CD4-positive, CD25-positive, alpha-beta regulatory T cell (primary cell): Measurements from ENCODE around the gene SELENOW. TPM values are rescaled to one million over a fixed set of nuclear protein-coding genes. Genes with fewer than 3 reads are reported as not detected.

Experiments used
- ATAC-seq, 2 donors: fragments of 150-1000 bp; cut with Tn5 transposase; one replicate each; pipeline ENCODE4 v1.10.0; 2021; ENCODE audit warnings: low read depth in 2 of 2, moderate number of reproducible peaks in 2 of 2, moderate library complexity in 1 of 2
- DNase-seq, 3 donors: peaks; one replicate each; pipeline versions ENCODE4 v3.0.0 to v3.0.0-alpha.2; 2012 to 2022; ENCODE audit warnings: mixed read lengths in 1 of 3
- H3K27ac ChIP-seq: one replicate; pipeline ENCODE4 v1.7.0; 2013; ENCODE audit warnings: mild to moderate bottlenecking, low read length; ENCODE audit not compliant: insufficient read depth, poor library complexity, severe bottlenecking
- H3K27me3 ChIP-seq: one replicate; pipeline ENCODE4 v1.7.0; 2013; ENCODE audit warnings: low read length; ENCODE audit not compliant: control insufficient read depth, insufficient read depth
- H3K36me3 ChIP-seq: one replicate; pipeline ENCODE4 v1.7.0; 2013; ENCODE audit warnings: mild to moderate bottlenecking, low read length, moderate library complexity; ENCODE audit not compliant: control insufficient read depth, insufficient read depth
- H3K4me1 ChIP-seq: 2 replicates; pipeline ENCODE4 v1.7.0; 2013; ENCODE audit warnings: mild to moderate bottlenecking, low read length; ENCODE audit not compliant: insufficient read depth, control insufficient read depth, poor library complexity, severe bottlenecking
- H3K4me3 ChIP-seq: one replicate; pipeline ENCODE4 v1.7.0; 2013; ENCODE audit warnings: low read depth, mild to moderate bottlenecking, low read length, moderate library complexity
- H3K9me3 ChIP-seq, 2 experiments: 1 replicate in 1 of 2; 2 replicates in 1 of 2; pipeline ENCODE4 v1.7.0; 2013; ENCODE audit warnings: low read length in 2 of 2, mild to moderate bottlenecking in 1 of 2, moderate library complexity in 1 of 2; ENCODE audit not compliant: control insufficient read depth in 2 of 2
- H3K27ac Mint-ChIP-seq, 3 donors: one replicate each; pipeline ENCODE4 v1.8.0; 2020 to 2022; ENCODE audit warnings: mild to moderate bottlenecking in 3 of 3, mixed read lengths in 3 of 3, moderate library complexity in 2 of 3
- H3K27me3 Mint-ChIP-seq: one replicate; pipeline ENCODE4 v1.8.0; 2022; ENCODE audit warnings: mild to moderate bottlenecking, mixed read lengths
- H3K36me3 Mint-ChIP-seq: one replicate; pipeline ENCODE4 v1.8.0; 2020; ENCODE audit warnings: mixed read lengths
- H3K4me1 Mint-ChIP-seq, 4 donors: one replicate each; pipeline ENCODE4 v1.8.0; 2020 to 2022; ENCODE audit warnings: mixed read lengths in 4 of 4, mild to moderate bottlenecking in 1 of 4
- H3K4me3 Mint-ChIP-seq, 4 donors: one replicate each; pipeline ENCODE4 v1.8.0; 2020 to 2022; ENCODE audit warnings: mild to moderate bottlenecking in 4 of 4, mixed read lengths in 4 of 4, moderate library complexity in 3 of 4
- H3K9me3 Mint-ChIP-seq, 7 donors: one replicate each; pipeline ENCODE4 v1.8.0; 2020 to 2022; ENCODE audit warnings: mixed read lengths in 7 of 7, mild to moderate bottlenecking in 3 of 7, moderate library complexity in 2 of 7
- polyA plus RNA-seq, 4 donors: library from polyadenylated mRNA; unstranded; fragments of 300-500 nt; fragmentation: Illumina TruSeq; gene quantifications; one replicate each; pipeline ENCODE4 v1.2.3, GENCODE V29; 2021
- total RNA-seq: library from RNA; stranded (reverse); gene quantifications from one replicate; pipeline ENCODE4 v1.2.3, GENCODE V29; 2022

The SELENOW gene
- total and polyA plus RNA-seq, 5 donors from 2014 or later: 119 to 422 (median 373) TPM

DNA sequence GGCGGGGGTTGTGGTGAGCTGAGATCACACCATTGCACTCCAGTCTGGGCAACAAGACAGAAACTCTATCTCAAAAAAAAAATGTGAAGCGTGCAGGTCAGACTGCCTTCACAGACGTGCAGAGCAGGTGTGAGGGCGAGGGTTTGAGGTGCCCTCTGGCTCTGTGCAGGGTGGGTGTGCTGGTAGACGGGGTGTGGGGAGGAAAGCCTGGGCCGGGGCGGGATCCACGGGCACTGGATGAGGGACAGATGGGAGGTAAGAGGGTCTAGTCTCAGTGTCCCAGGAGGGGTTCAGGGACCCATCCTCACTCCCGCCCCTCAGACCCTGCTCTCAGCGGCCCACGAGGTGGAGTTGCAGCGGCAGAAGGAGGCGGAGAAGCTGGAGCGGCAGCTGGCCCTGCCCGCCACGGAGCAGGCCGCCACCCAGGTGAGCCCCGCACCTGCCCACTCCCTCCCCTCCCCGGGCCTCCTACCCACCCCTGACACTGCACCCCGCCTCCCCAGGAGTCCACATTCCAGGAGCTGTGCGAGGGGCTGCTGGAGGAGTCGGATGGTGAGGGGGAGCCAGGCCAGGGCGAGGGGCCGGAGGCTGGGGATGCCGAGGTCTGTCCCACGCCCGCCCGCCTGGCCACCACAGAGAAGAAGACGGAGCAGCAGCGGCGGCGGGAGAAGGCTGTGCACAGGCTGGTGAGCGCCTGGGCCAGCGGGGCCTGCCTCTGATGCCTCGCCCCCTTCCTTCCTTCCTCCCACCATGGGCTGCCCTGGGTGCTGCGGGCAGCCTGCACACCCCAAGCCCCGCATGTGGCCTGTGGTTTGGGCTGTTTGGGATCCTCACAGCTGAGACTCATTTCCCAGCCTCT, 24.1 kb upstream of the SELENOW start:
- H3K27me3 ChIP-seq: no peaks in the 10 kb centered on the region
- DNase-seq: no peak
- Mint-ChIP-seq H3K27ac (no peak overlapping the region), H3K27me3 (no peaks in the 10 kb centered on the region), H3K4me1 (peaks cover 0 to 14% (median 2%) of the 10 kb centered on the region in 4 donors), H3K9me3 (no peaks in the 10 kb centered on the region), H3K4me3 (peak overlapping the region in 1 of 4 donors; percentile 70), H3K36me3 (peaks cover 29% of the 10 kb centered on the region)
- ATAC-seq: no peak
- H3K9me3 ChIP-seq: no peaks in the 10 kb centered on the region
- no peak overlapping the region for H3K27ac ChIP-seq
- peaks cover 83% of the 10 kb centered on the region for H3K36me3 ChIP-seq
- H3K4me1 ChIP-seq: peaks cover 2% of the 10 kb centered on the region
- no peak overlapping the region for H3K4me3 ChIP-seq

DNA sequence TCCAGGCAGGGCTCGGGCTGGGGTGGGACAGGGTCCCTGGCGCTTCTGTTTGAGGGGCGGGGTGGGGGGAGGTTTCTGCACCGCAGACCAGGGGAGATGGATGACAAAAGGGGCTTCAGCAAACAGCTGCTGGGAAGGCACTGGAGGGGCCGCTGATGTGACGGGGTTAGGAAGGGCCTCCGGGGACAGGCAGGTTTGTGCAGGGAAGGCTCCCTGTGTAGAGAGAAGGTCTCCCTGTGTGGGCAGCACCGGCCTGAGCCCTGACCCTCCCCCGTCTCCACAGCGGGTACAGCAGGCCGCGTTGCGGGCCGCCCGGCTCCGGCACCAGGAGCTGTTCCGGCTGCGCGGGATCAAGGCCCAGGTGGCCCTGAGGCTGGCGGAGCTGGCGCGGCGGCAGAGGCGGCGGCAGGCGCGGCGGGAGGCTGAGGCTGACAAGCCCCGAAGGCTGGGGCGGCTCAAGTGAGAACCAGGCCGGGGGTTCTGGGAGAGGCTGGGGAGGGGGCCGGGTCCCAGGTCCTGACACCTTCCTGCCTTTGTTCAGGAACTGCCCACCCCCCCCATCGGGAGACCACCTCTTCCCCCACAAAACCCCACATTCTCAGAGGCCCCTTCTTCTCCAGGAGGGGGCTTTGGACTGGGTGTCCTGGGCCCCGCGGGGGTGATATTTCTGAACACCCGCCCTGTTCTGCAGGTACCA, 23.3 kb upstream of the SELENOW start:
- Mint-ChIP-seq H3K4me3 (no peak overlapping the region), H3K27me3 (no peaks in the 10 kb centered on the region), H3K27ac (no peak overlapping the region), H3K36me3 (peaks cover 29% of the 10 kb centered on the region), H3K9me3 (no peaks in the 10 kb centered on the region), H3K4me1 (peaks cover 0 to 12% (median 2%) of the 10 kb centered on the region in 4 donors)
- Histone ChIP-seq H3K4me1 (no peaks in the 10 kb centered on the region), H3K27me3 (no peaks in the 10 kb centered on the region), H3K36me3 (peaks cover 75% of the 10 kb centered on the region), H3K9me3 (no peaks in the 10 kb centered on the region), H3K27ac (no peak overlapping the region), H3K4me3 (no peak overlapping the region)
- DNase-seq: no peak
- ATAC-seq: no peak

DNA sequence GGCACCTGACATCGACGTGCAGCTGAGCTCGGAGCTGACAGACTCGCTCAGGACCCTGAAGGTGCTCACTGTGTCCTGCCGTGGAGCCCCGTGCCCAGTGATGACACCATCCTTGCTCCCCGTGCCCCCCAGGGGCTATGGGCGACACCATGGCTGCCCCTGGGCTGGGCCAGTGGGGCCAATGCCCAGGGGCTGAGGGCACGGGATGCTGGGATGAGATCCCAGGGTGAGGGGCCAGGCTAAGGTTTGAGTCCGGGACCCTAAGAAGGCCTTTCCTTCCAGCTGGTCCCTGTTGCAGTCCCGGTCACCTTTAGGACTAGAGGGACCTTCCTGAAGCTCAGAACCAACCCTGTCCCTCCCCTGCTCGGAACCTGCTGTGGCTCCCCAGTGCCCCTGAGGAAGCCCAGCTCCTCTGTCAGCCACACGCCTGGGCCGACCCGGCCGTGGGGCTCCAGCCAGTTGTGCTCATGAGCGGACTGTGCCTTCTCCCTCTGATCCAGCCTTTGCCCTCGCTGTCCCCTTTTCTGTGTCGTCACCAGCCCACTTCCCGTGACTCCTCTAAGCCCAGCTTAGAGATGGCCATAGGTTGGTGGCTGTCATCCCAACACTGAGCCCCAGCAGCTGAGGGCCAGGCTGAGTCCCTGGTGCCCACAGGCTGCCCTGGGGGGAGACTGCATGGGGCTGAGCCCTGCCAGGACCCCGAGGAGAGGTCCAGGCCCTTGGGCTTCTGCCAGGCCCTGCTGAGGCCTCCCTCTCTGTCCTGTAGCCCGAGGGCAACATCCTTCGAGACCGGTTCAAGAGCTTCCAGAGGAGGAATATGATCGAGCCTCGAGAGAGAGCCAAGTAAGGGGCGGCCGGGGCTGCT, 22.5 kb upstream of the SELENOW start:
- H3K27ac Mint-ChIP-seq: no peak overlapping the region
- H3K36me3 Mint-ChIP-seq: peaks cover 29% of the 10 kb centered on the region
- Histone ChIP-seq H3K4me1 (no peaks in the 10 kb centered on the region), H3K4me3 (no peak overlapping the region), H3K9me3 (no peaks in the 10 kb centered on the region), H3K27me3 (no peaks in the 10 kb centered on the region), H3K36me3 (peaks cover 67% of the 10 kb centered on the region), H3K27ac (no peak overlapping the region)
- DNase-seq: no peak
- H3K27me3 Mint-ChIP-seq: no peaks in the 10 kb centered on the region
- ATAC-seq: no peak
- H3K4me3 Mint-ChIP-seq: no peak overlapping the region
- H3K9me3 Mint-ChIP-seq: no peaks in the 10 kb centered on the region
- H3K4me1 Mint-ChIP-seq: peaks cover 0 to 12% (median 2%) of the 10 kb centered on the region in 4 donors

DNA sequence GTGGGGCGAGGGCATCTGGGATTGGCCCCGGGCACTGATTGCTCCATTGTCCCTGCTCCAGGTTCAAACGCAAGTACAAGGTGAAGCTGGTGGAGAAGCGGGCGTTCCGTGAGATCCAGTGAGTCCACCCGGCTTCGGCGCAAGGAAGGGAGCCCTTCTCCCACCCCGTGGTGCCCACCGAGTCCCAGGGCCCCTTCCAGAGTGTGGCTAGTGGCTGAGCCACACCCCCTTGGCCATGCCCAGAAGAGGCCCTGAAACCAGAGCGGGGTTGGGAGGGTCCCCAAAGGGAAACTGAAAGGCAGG, 21.9 kb upstream of the SELENOW start:
- no peaks in the 10 kb centered on the region for H3K27me3 ChIP-seq
- DNase-seq (no peak), ATAC-seq (no peak)
- Mint-ChIP-seq H3K27ac (no peak overlapping the region), H3K4me3 (no peak overlapping the region), H3K27me3 (no peaks in the 10 kb centered on the region), H3K9me3 (no peaks in the 10 kb centered on the region), H3K4me1 (peaks cover 0 to 12% (median 2%) of the 10 kb centered on the region in 4 donors), H3K36me3 (peaks cover 29% of the 10 kb centered on the region)
- no peak overlapping the region for H3K4me3 ChIP-seq
- H3K9me3 ChIP-seq: no peaks in the 10 kb centered on the region
- no peak overlapping the region for H3K27ac ChIP-seq
- H3K4me1 ChIP-seq: no peaks in the 10 kb centered on the region
- peaks cover 61% of the 10 kb centered on the region for H3K36me3 ChIP-seq

DNA sequence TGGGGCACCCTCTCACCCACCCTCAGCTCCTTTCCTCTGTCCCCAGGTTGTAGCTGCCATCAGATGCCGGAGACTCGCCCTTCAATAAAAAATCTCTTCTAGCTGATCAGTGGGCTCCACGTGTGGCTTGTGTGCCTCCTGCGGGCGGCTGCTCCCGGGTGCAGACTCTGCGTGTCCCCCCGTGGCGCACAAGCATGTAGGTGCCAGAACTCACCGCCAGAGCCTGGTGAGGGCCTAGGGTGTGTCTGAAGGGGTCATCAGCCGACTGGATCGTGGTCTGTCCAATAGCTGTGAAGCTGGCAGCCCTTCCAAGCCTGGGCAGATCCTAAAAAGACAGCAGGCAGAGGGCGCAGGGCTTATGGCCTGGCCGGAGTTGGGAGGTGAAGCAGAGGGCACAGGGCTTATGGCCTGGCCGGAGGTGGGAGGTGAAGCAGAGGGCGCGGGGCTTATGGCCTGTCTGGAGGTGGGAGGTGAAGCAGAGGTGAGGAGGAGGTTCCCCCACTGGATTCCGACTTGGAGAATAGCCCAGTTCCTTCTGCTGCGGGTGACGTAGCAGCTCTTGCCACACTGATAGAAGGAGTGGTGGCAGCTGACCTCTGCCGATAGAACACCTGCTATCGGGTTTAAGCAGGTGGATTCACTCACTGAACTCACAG, 21.4 kb upstream of the SELENOW start:
- no peak overlapping the region for H3K27ac ChIP-seq
- peaks cover 0 to 11% (median 2%) of the 10 kb centered on the region in 4 donors for H3K4me1 Mint-ChIP-seq
- no peaks in the 10 kb centered on the region for H3K9me3 Mint-ChIP-seq
- no peak overlapping the region for H3K4me3 Mint-ChIP-seq
- H3K27ac Mint-ChIP-seq: no peak overlapping the region
- peaks cover 29% of the 10 kb centered on the region for H3K36me3 Mint-ChIP-seq
- H3K4me3 ChIP-seq: no peak overlapping the region
- no peak for ATAC-seq
- H3K36me3 ChIP-seq: peaks cover 59% of the 10 kb centered on the region
- no peaks in the 10 kb centered on the region for H3K27me3 Mint-ChIP-seq
- no peaks in the 10 kb centered on the region for H3K27me3 ChIP-seq
- no peaks in the 10 kb centered on the region for H3K4me1 ChIP-seq
- no peaks in the 10 kb centered on the region for H3K9me3 ChIP-seq
- no peak for DNase-seq

DNA sequence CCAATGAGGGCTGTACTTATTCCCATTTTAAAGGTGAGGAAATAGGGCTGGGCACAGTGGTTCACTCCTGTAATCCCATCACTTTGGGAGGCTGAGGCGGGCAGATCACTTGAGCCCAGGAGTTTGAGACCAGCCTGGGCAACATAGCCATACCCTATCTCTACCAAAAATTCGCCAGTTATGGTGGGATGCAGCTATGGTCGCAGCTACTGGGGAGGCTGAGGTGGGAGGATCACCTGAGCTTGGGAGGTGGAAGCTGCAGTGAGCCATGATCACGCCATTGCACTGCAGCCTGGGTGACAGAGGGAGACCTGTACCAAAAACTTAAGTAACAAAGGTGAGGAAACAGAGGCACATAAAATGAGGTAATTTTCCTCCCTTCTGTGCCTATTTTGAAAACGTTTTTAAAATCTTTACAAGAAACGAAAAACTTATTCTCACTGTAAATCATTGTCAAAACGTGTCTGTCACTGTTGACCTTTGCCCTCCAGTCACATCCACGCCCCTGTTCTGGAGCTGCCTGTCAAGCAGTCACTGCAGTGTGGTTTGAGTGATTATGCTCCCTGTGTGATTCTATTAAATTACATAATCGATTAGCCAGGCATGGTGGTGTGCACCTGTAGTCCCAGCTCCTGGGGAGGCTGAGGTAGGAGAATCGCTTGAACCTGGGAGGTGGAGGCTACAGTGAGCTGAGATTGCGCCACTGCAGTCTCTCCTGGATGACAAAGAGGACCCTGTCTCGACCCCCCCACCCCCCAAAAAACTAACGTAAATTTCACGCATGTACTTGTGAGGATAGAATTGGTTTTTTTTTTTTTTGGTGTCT, 20.7 kb upstream of the SELENOW start:
- Histone ChIP-seq H3K27me3 (no peaks in the 10 kb centered on the region), H3K4me3 (no peak overlapping the region), H3K9me3 (no peaks in the 10 kb centered on the region), H3K36me3 (peaks cover 51% of the 10 kb centered on the region), H3K27ac (no peak overlapping the region), H3K4me1 (no peaks in the 10 kb centered on the region)
- Mint-ChIP-seq H3K4me3 (no peak overlapping the region), H3K27me3 (no peaks in the 10 kb centered on the region), H3K36me3 (peaks cover 29% of the 10 kb centered on the region), H3K4me1 (peaks cover 0 to 10% (median 4%) of the 10 kb centered on the region in 4 donors), H3K27ac (no peak overlapping the region), H3K9me3 (no peaks in the 10 kb centered on the region)
- no peak for DNase-seq
- no peak for ATAC-seq

DNA sequence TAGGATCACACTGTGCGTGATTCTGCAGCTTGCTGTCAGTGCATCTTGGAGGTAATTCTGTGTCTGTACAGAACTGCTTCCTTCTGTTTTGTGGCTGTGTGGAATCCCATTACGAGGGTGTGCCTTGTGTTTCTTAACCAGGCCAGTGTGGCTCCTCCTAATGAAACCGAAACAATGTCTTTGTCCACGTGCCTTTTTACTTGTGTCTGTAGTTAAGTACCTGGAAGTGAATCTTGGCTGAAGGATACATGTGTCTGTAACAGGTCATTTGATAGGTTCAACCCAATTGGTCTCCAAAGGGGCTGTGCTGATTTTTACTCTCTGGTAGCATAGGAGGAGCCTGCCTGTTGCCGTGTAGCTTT, 20.1 kb upstream of the SELENOW start:
- H3K27ac Mint-ChIP-seq: peak overlapping the region in 1 of 3 donors; percentile 84
- ATAC-seq: no peak
- no peaks in the 10 kb centered on the region for H3K9me3 Mint-ChIP-seq
- DNase-seq: no peak
- peaks cover 28% of the 10 kb centered on the region for H3K36me3 Mint-ChIP-seq
- no peaks in the 10 kb centered on the region for H3K27me3 Mint-ChIP-seq
- H3K4me3 Mint-ChIP-seq: peak overlapping the region in 1 of 4 donors; percentile 44
- H3K4me1 Mint-ChIP-seq: peaks cover 0 to 8% (median 3%) of the 10 kb centered on the region in 4 donors
- Histone ChIP-seq H3K27ac (no peak overlapping the region), H3K4me1 (no peaks in the 10 kb centered on the region), H3K27me3 (no peaks in the 10 kb centered on the region), H3K36me3 (peaks cover 46% of the 10 kb centered on the region), H3K9me3 (no peaks in the 10 kb centered on the region), H3K4me3 (no peak overlapping the region)
